ENCODE measurements around the gene OR51S1. TPM values are rescaled to one million over a fixed set of nuclear protein-coding genes. Genes with fewer than 3 reads are reported as not detected.

Gene OR51S1
- total RNA-seq, 1 donor from 2014 or later = not detected

GRCh38 chr11:4830909-4831308, 18.1 kb downstream of the OR51S1 start:
- Mint-ChIP-seq H3K27ac (no peak overlapping the region), H3K4me1 (no peaks in the 10 kb centered on the region), H3K9me3 (no peaks in the 10 kb centered on the region), H3K4me3 (no peak overlapping the region), H3K27me3 (no peaks in the 10 kb centered on the region), H3K36me3 (ENCODE audit: low read depth) (no peaks in the 10 kb centered on the region)
- ChIA-PET POLR2A (no interaction called here), CTCF (no interaction called here)
- DNase-seq = no peak
- no peak for TF ChIP-seq CTCF (IDR thresholded peaks at IDR 0.05)
- no peak for ATAC-seq (ENCODE audit: low read depth)
- intact Hi-C loops (cut with micrococcal nuclease) = no loop called here

- DNase-seq = no peak
- intact Hi-C loops (cut with micrococcal nuclease) = no loop called here
- TF ChIP-seq CTCF (IDR thresholded peaks at IDR 0.05) = no peak
- H3K4me3 Mint-ChIP-seq = no peak overlapping the region
- H3K4me1 Mint-ChIP-seq = no peaks in the 10 kb centered on the region
- no peaks in the 10 kb centered on the region for H3K9me3 Mint-ChIP-seq
- no peaks in the 10 kb centered on the region for H3K27me3 Mint-ChIP-seq
- H3K27ac Mint-ChIP-seq = no peak overlapping the region
- H3K36me3 Mint-ChIP-seq (ENCODE audit: low read depth) = no peaks in the 10 kb centered on the region
- ChIA-PET POLR2A (no interaction called here), CTCF (no interaction called here)
- ATAC-seq (ENCODE audit: low read depth) = no peak
Observed at GRCh38 chr11:4830346-4830745, 18.7 kb downstream of the OR51S1 start.

GRCh38 chr11:4826425-4826824, 22.6 kb downstream of the OR51S1 start:
- Mint-ChIP-seq H3K27ac (no peak overlapping the region), H3K4me1 (no peaks in the 10 kb centered on the region), H3K36me3 (ENCODE audit: low read depth) (no peaks in the 10 kb centered on the region), H3K4me3 (no peak overlapping the region), H3K27me3 (no peaks in the 10 kb centered on the region), H3K9me3 (no peaks in the 10 kb centered on the region)
- ATAC-seq (ENCODE audit: low read depth) (no peak), DNase-seq (no peak)
- intact Hi-C loops (cut with micrococcal nuclease) = no loop called here
- CTCF ChIA-PET = no interaction called here
- no peak for TF ChIP-seq CTCF (IDR thresholded peaks at IDR 0.05)
- POLR2A ChIA-PET = no interaction called here

- Mint-ChIP-seq H3K4me3 (no peak overlapping the region), H3K36me3 (ENCODE audit: low read depth) (no peaks in the 10 kb centered on the region), H3K4me1 (no peaks in the 10 kb centered on the region), H3K9me3 (no peaks in the 10 kb centered on the region), H3K27ac (no peak overlapping the region), H3K27me3 (no peaks in the 10 kb centered on the region)
- ChIA-PET CTCF (no interaction called here), POLR2A (no interaction called here)
- intact Hi-C loops (cut with micrococcal nuclease) = no loop called here
- no peak for DNase-seq
- TF ChIP-seq CTCF (IDR thresholded peaks at IDR 0.05) = no peak
- ATAC-seq (ENCODE audit: low read depth) = no peak
Observed at GRCh38 chr11:4825132-4825531, 23.9 kb downstream of the OR51S1 start.

- Mint-ChIP-seq H3K36me3 (ENCODE audit: low read depth) (no peaks in the 10 kb centered on the region), H3K4me3 (no peak within 1 kb of the TSS), H3K9me3 (no peaks in the 10 kb centered on the region), H3K27me3 (no peaks in the 10 kb centered on the region), H3K4me1 (no peaks in the 10 kb centered on the region), H3K27ac (no peak within 1 kb of the TSS)
- intact Hi-C loops (cut with micrococcal nuclease) = no loop called here
- ATAC-seq (ENCODE audit: low read depth) (no peak), DNase-seq (no peak)
- CTCF ChIA-PET = no interaction called here
- TF ChIP-seq CTCF (IDR thresholded peaks at IDR 0.05) = no peak
- POLR2A ChIA-PET = no interaction called here
Observed at GRCh38 chr11:4821021-4821420, 28.0 kb downstream of the OR51S1 start, which contains the start of gene OR51F2. TSS of gene OR51F2 (plus strand) at chr11:4821321. CDS start at chr11:4821422, 101 bp downstream.
